Keratinocyte (primary cell): Measurements from ENCODE around the gene PARN. TPM values are rescaled to one million over a fixed set of nuclear protein-coding genes. Genes with fewer than 3 reads are reported as not detected.

ENCODE experiments used
- DNase-seq: peaks from one replicate; pipeline ENCODE4 v3.0.0-alpha.2; 2011; ENCODE audit warnings: low read depth, missing footprints, low spot score
- FAIRE-seq: peaks from 2 replicates; lab custom pipeline; 2011; peaks lifted over from hg19 to GRCh38; lab: Jason Lieb, UNC
- H2AFZ ChIP-seq: 2 replicates; pipeline ENCODE4 v1.6.0; 2012; ENCODE audit warnings: low read length, control low read depth, inconsistent platforms; ENCODE audit not compliant: control insufficient read depth
- H3K27ac ChIP-seq: 2 replicates; pipeline ENCODE4 v1.5.1; 2011; ENCODE audit warnings: low read length; ENCODE audit not compliant: control insufficient read depth, insufficient read depth
- H3K27me3 ChIP-seq: 3 replicates; pipeline ENCODE4 v1.6.0; 2011; ENCODE audit warnings: low read length; ENCODE audit not compliant: control insufficient read depth, insufficient read depth; ENCODE audit errors: extremely low read depth
- H3K36me3 ChIP-seq, 2 experiments: 2 replicates in 1 of 2; 3 replicates in 1 of 2; pipeline ENCODE4 v1.5.1; 2011; ENCODE audit warnings: low read length in 2 of 2, mild to moderate bottlenecking in 1 of 2; ENCODE audit not compliant: control insufficient read depth in 2 of 2, insufficient read depth in 2 of 2; ENCODE audit errors: extremely low read depth in 1 of 2
- H3K4me1 ChIP-seq: 3 replicates; pipeline ENCODE4 v1.5.1; 2011; ENCODE audit warnings: low read length; ENCODE audit not compliant: control insufficient read depth, insufficient read depth; ENCODE audit errors: extremely low read depth
- H3K4me2 ChIP-seq: 3 replicates; pipeline ENCODE4 v1.6.0; 2011; ENCODE audit warnings: low read depth, low read length; ENCODE audit not compliant: control insufficient read depth, insufficient read depth; ENCODE audit errors: extremely low read depth
- H3K4me3 ChIP-seq, 3 experiments: fragments of 200-600 bp in 1 of 3; sonication (generic) in 1 of 3; 2 replicates in 2 of 3; 3 replicates in 1 of 3; pipeline ENCODE4 v1.5.1; 2011 to 2016; ENCODE audit warnings: low read length in 3 of 3, mild to moderate bottlenecking in 3 of 3, control low read depth in 2 of 3, inconsistent platforms in 1 of 3, low read depth in 1 of 3, mixed read lengths in 1 of 3, mixed run types in 1 of 3, moderate library complexity in 1 of 3; ENCODE audit not compliant: control insufficient read depth in 2 of 3, insufficient read depth in 2 of 3; ENCODE audit errors: extremely low read depth in 1 of 3
- H3K79me2 ChIP-seq: 2 replicates; pipeline ENCODE4 v1.6.0; 2012; ENCODE audit warnings: low read length; ENCODE audit not compliant: control insufficient read depth, insufficient read depth
- H3K9ac ChIP-seq: 3 replicates; pipeline ENCODE4 v1.6.0; 2011; ENCODE audit warnings: low read length; ENCODE audit not compliant: control insufficient read depth, insufficient read depth; ENCODE audit errors: extremely low read depth
- H3K9me1 ChIP-seq: 3 replicates; pipeline ENCODE4 v1.6.0; 2011; ENCODE audit warnings: low read length; ENCODE audit not compliant: control insufficient read depth, insufficient read depth; ENCODE audit errors: extremely low read depth
- H3K9me3 ChIP-seq: 2 replicates; pipeline ENCODE4 v1.5.1; 2012; ENCODE audit warnings: low read depth, low read length; ENCODE audit not compliant: control insufficient read depth
- H4K20me1 ChIP-seq: 3 replicates; pipeline ENCODE4 v1.6.0; 2011; ENCODE audit warnings: low read length; ENCODE audit not compliant: control insufficient read depth, insufficient read depth; ENCODE audit errors: extremely low read depth
- CTCF ChIP-seq, 3 experiments: IDR thresholded peaks in 1 of 3; conservative IDR thresholded peaks in 1 of 3; optimal IDR thresholded peaks in 1 of 3; 2 replicates in 2 of 3; 3 replicates in 1 of 3; pipeline versions ENCODE3 to v1.5.1; 2011; ENCODE audit warnings: low read length in 3 of 3, mild to moderate bottlenecking in 3 of 3, moderate library complexity in 2 of 3, control low read depth in 1 of 3, inconsistent platforms in 1 of 3; ENCODE audit not compliant: insufficient read depth in 2 of 3; ENCODE audit errors: extremely low read depth in 1 of 3
- EZH2 ChIP-seq: IDR thresholded peaks from one replicate; pipeline ENCODE4 v1.6.1; 2012; ENCODE audit warnings: inconsistent platforms, mild to moderate bottlenecking, low read length, moderate library complexity
- dilution Hi-C: fragments of 300-500 bp; cut with MboI; formaldehyde crosslinking; loops from one replicate; pipeline ENCODE4 v1.7.0; 2020; ENCODE audit warnings: low sequenced_read_pairs; ENCODE audit not compliant: extremely low pct_ligation_motif_present
- polyA plus RNA-seq, 5 experiments: library from polyadenylated mRNA; depleted of rRNA in 3 of 5; stranded (reverse) in 3 of 5; stranded (forward) in 1 of 5; unstranded in 1 of 5; fragments of >200 nt; gene quantifications; 1 replicate in 1 of 5; 2 replicates in 3 of 5; 3 replicates in 1 of 5; pipeline versions ENCODE4 v1.2.1 to v1.2.3, GENCODE V29; 2011 to 2012; ENCODE audit warnings: missing spikeins in 2 of 5, low read depth in 1 of 5, low replicate concordance in 1 of 5

PARN gene
- polyA plus RNA-seq, 1 donor (not counting 4 experiments of a cell fraction or from before 2014, with no cell fraction given), result 40.8 TPM

GRCh38 chr16:14513389-14514107 lies 116.5 kb downstream of the PARN start:
- H3K36me3 ChIP-seq, result peaks cover 2 to 3% of the 10 kb centered on the region in 2 experiments
- no peak for DNase-seq
- H3K79me2 ChIP-seq, result peaks cover 8% of the 10 kb centered on the region
- H3K27ac ChIP-seq, result no peak overlapping the region
- no peak overlapping the region for H3K9ac ChIP-seq
- dilution Hi-C loops, result no loop called here
- H3K4me2 ChIP-seq, result no peak overlapping the region
- H3K4me3 ChIP-seq, result no peak overlapping the region
- no peaks in the 10 kb centered on the region for H3K9me3 ChIP-seq
- H4K20me1 ChIP-seq, result no peaks in the 10 kb centered on the region
- no peak for FAIRE-seq
- TF ChIP-seq CTCF (optimal IDR thresholded peaks at IDR 0.05 in 1 of 3, IDR thresholded peaks at IDR 0.05 in 1 of 3, conservative IDR thresholded peaks at IDR 0.05 in 1 of 3; ENCODE audit: extremely low read depth in 1 of 3, insufficient read depth in 2 of 3, low read length in 3 of 3) (no peak), EZH2 (no peak)
- H3K9me1 ChIP-seq, result no peaks in the 10 kb centered on the region
- peaks cover 33% of the 10 kb centered on the region for H3K4me1 ChIP-seq
- no peak overlapping the region for H2AFZ ChIP-seq
- H3K27me3 ChIP-seq, result no peaks in the 10 kb centered on the region

GRCh38 chr16:14511800-14512135 lies 118.3 kb downstream of the PARN start:
- FAIRE-seq (no peak), DNase-seq (no peak)
- dilution Hi-C loops, result no loop called here
- Histone ChIP-seq H3K36me3 (no peaks in the 10 kb centered on the region), H3K79me2 (peaks cover 5% of the 10 kb centered on the region), H3K9me1 (no peaks in the 10 kb centered on the region), H3K9ac (peak overlapping the region; percentile 19), H3K9me3 (no peaks in the 10 kb centered on the region), H3K4me3 (peak overlapping the region in 1 of 3 experiments; percentile 8), H3K4me1 (peaks cover 33% of the 10 kb centered on the region), H3K4me2 (peak overlapping the region; percentile 90), H3K27me3 (no peaks in the 10 kb centered on the region), H4K20me1 (no peaks in the 10 kb centered on the region), H3K27ac (peak overlapping the region; percentile 95), H2AFZ (no peak overlapping the region)
- no peak for TF ChIP-seq CTCF (optimal IDR thresholded peaks at IDR 0.05 in 1 of 3, IDR thresholded peaks at IDR 0.05 in 1 of 3, conservative IDR thresholded peaks at IDR 0.05 in 1 of 3; ENCODE audit: extremely low read depth in 1 of 3, insufficient read depth in 2 of 3, low read length in 3 of 3)
- TF ChIP-seq EZH2, result no peak
